ENCODE results near the gene CREBL2. TPM values are rescaled to one million over a fixed set of nuclear protein-coding genes. Genes with fewer than 3 reads are reported as not detected.
A peak's percentile ranks its signal among the peaks of the same experiment; 100 is the strongest.

CREBL2 gene
- total and polyA plus RNA-seq, 2 donors (not counting 1 experiment from before 2014, with no cell fraction given): 6.5 to 22.1 TPM

- Histone ChIP-seq H3K79me2 (ENCODE audit: control insufficient read depth, insufficient read depth, low read length) (no peaks in the 10 kb centered on the region), H3K4me3 (ENCODE audit: control extremely low read depth in 1 of 5, extremely low read depth in 1 of 5, insufficient read depth in 1 of 5, low read depth in 2 of 5, low read length in 4 of 5) (peak overlapping the region; percentile 25 to 78 (median 72)), H2AFZ (ENCODE audit: insufficient read depth, low read depth, low read length, poor library complexity, severe bottlenecking) (peak overlapping the region; percentile 73), H3K9me3 (ENCODE audit: control extremely low read depth in 1 of 3, control insufficient read depth in 2 of 3, insufficient read depth in 1 of 3, low read length in 2 of 3) (peaks cover 0 to 3% (median 0%) of the 10 kb centered on the region in 3 donors), H3K36me3 (replicated peaks in 1 of 2; ENCODE audit: control extremely low read depth in 1 of 2, control insufficient read depth in 1 of 2, extremely low read depth in 1 of 2, insufficient read depth in 2 of 2, low read length in 1 of 2) (no peaks in the 10 kb centered on the region), H4K20me1 (ENCODE audit: control insufficient read depth, insufficient read depth, low read length, poor library complexity, severe bottlenecking) (no peaks in the 10 kb centered on the region), H3K4me1 (ENCODE audit: control insufficient read depth in 2 of 2, insufficient read depth in 2 of 2, low read length in 2 of 2) (peaks cover 17 to 18% of the 10 kb centered on the region in 2 donors), H3K9ac (ENCODE audit: low read length) (peak overlapping the region; percentile 73), H3K27me3 (replicated peaks in 1 of 4; ENCODE audit: control extremely low read depth in 1 of 4, control insufficient read depth in 3 of 4, insufficient read depth in 4 of 4, low read length in 3 of 4) (peaks cover 0 to 9% (median 3%) of the 10 kb centered on the region in 4 experiments), H3K4me2 (replicated peaks; ENCODE audit: low read depth, low read length, poor library complexity, severe bottlenecking) (peak overlapping the region; percentile 91), H3K27ac (ENCODE audit: low read length in 2 of 2) (peak overlapping the region; percentile 38 to 82)
- TF ChIP-seq EZH2 (IDR thresholded peaks at IDR 0.05; ENCODE audit: borderline replicate concordance, insufficient read depth, low read depth, low read length, poor library complexity, severe bottlenecking) (no peak), CTCF (IDR thresholded peaks at IDR 0.05) (no peak)
- Mint-ChIP-seq H3K27me3 (peaks cover 10% of the 10 kb centered on the region), H3K27ac (peak overlapping the region; percentile 82), H3K4me1 (peaks cover 20% of the 10 kb centered on the region), H3K4me3 (peak overlapping the region; percentile 83), H3K9me3 (ENCODE audit: insufficient read depth) (peaks cover 2% of the 10 kb centered on the region)
- DNase-seq (peak; percentile 74), ATAC-seq (ENCODE audit: low read depth) (peak; percentile 8)
- POLR2A ChIA-PET: interaction anchor here (1.0 kb wide), 3 partner anchors 152 to 154 kb away, joined by 3 to 4 read pairs (median 3); no protein-coding TSS in a partner anchor
- CTCF ChIA-PET: interaction anchor here (0.8 to 2.7 kb wide), 4 partner anchors 13 to 185 kb away, joined by 3 to 29 read pairs (median 8); no protein-coding TSS in a partner anchor
- 0% methylated on average over 31 of the region's 45 CpGs for WGBS (ENCODE audit: insufficient coverage)
- intact Hi-C loops (cut with micrococcal nuclease): loop anchor here (1.0 to 5.0 kb wide), 7 partner anchors 49 to 910 kb away; partner anchors contain the start of genes CREBL2 and GPR19
Observed at GRCh38 chr12:12562016-12562483, 49.6 kb upstream of the CREBL2 start.
